ENCODE results near the gene ICE2.

The ICE2 gene

GRCh38 chr15:60514261-60514881 is 35.4 kb upstream of the ICE2 start:
- H3K4me1 ChIP-seq (ENCODE audit: control insufficient read depth, insufficient read depth, low read length): no peaks in the 10 kb centered on the region

GRCh38 chr15:60513676-60514075 is 34.7 kb upstream of the ICE2 start:
- no peak overlapping the region for H3K4me3 ChIP-seq (ENCODE audit: low read depth, low read length)
- H3K27ac ChIP-seq (ENCODE audit: low read depth, low read length): no peak overlapping the region
- H3K27me3 ChIP-seq (ENCODE audit: control insufficient read depth, insufficient read depth, low read length): no peaks in the 10 kb centered on the region
- H3K4me1 ChIP-seq (ENCODE audit: control insufficient read depth, insufficient read depth, low read length): no peaks in the 10 kb centered on the region
- H3K9me3 ChIP-seq (ENCODE audit: control insufficient read depth, insufficient read depth, low read length): no peaks in the 10 kb centered on the region
- no peak overlapping the region for H3K9ac ChIP-seq (ENCODE audit: low read depth, low read length)
- H3K36me3 ChIP-seq (ENCODE audit: control insufficient read depth, insufficient read depth, low read length): peaks cover 26% of the 10 kb centered on the region

More at GRCh38 chr15:60514261-60514881, 35.4 kb upstream of the ICE2 start:
- peaks cover 26% of the 10 kb centered on the region for H3K36me3 ChIP-seq (ENCODE audit: control insufficient read depth, insufficient read depth, low read length)
- H3K9ac ChIP-seq (ENCODE audit: low read depth, low read length): no peak overlapping the region
- H3K27ac ChIP-seq (ENCODE audit: low read depth, low read length): no peak overlapping the region
- no peaks in the 10 kb centered on the region for H3K9me3 ChIP-seq (ENCODE audit: control insufficient read depth, insufficient read depth, low read length)
- no peak overlapping the region for H3K4me3 ChIP-seq (ENCODE audit: low read depth, low read length)
- no peaks in the 10 kb centered on the region for H3K27me3 ChIP-seq (ENCODE audit: control insufficient read depth, insufficient read depth, low read length)

GRCh38 chr15:60512937-60513336 is 34.0 kb upstream of the ICE2 start:
- peaks cover 26% of the 10 kb centered on the region for H3K36me3 ChIP-seq (ENCODE audit: control insufficient read depth, insufficient read depth, low read length)
- no peak overlapping the region for H3K4me3 ChIP-seq (ENCODE audit: low read depth, low read length)
- no peaks in the 10 kb centered on the region for H3K4me1 ChIP-seq (ENCODE audit: control insufficient read depth, insufficient read depth, low read length)
- H3K9ac ChIP-seq (ENCODE audit: low read depth, low read length): no peak overlapping the region
- no peaks in the 10 kb centered on the region for H3K9me3 ChIP-seq (ENCODE audit: control insufficient read depth, insufficient read depth, low read length)
- H3K27me3 ChIP-seq (ENCODE audit: control insufficient read depth, insufficient read depth, low read length): no peaks in the 10 kb centered on the region
- no peak overlapping the region for H3K27ac ChIP-seq (ENCODE audit: low read depth, low read length)

GRCh38 chr15:60511351-60512031 is 32.5 kb upstream of the ICE2 start:
- Histone ChIP-seq H3K36me3 (ENCODE audit: control insufficient read depth, insufficient read depth, low read length) (peaks cover 26% of the 10 kb centered on the region), H3K9ac (ENCODE audit: low read depth, low read length) (no peak overlapping the region), H3K4me1 (ENCODE audit: control insufficient read depth, insufficient read depth, low read length) (no peaks in the 10 kb centered on the region), H3K27me3 (ENCODE audit: control insufficient read depth, insufficient read depth, low read length) (no peaks in the 10 kb centered on the region), H3K27ac (ENCODE audit: low read depth, low read length) (no peak overlapping the region), H3K9me3 (ENCODE audit: control insufficient read depth, insufficient read depth, low read length) (no peaks in the 10 kb centered on the region), H3K4me3 (ENCODE audit: low read depth, low read length) (no peak overlapping the region)

- H3K36me3 ChIP-seq (ENCODE audit: control insufficient read depth, insufficient read depth, low read length): peaks cover 37% of the 10 kb centered on the region
- H3K9me3 ChIP-seq (ENCODE audit: control insufficient read depth, insufficient read depth, low read length): no peaks in the 10 kb centered on the region
- H3K27me3 ChIP-seq (ENCODE audit: control insufficient read depth, insufficient read depth, low read length): no peaks in the 10 kb centered on the region
- no peak overlapping the region for H3K27ac ChIP-seq (ENCODE audit: low read depth, low read length)
- H3K4me1 ChIP-seq (ENCODE audit: control insufficient read depth, insufficient read depth, low read length): no peaks in the 10 kb centered on the region
- H3K4me3 ChIP-seq (ENCODE audit: low read depth, low read length): no peak overlapping the region
- no peak overlapping the region for H3K9ac ChIP-seq (ENCODE audit: low read depth, low read length)
Measured at GRCh38 chr15:60510006-60510405, 31.1 kb upstream of the ICE2 start.

GRCh38 chr15:60509470-60509869 is 30.5 kb upstream of the ICE2 start:
- H3K27ac ChIP-seq (ENCODE audit: low read depth, low read length): no peak overlapping the region
- H3K4me3 ChIP-seq (ENCODE audit: low read depth, low read length): no peak overlapping the region
- no peaks in the 10 kb centered on the region for H3K27me3 ChIP-seq (ENCODE audit: control insufficient read depth, insufficient read depth, low read length)
- no peak overlapping the region for H3K9ac ChIP-seq (ENCODE audit: low read depth, low read length)
- H3K4me1 ChIP-seq (ENCODE audit: control insufficient read depth, insufficient read depth, low read length): no peaks in the 10 kb centered on the region
- peaks cover 38% of the 10 kb centered on the region for H3K36me3 ChIP-seq (ENCODE audit: control insufficient read depth, insufficient read depth, low read length)
- no peaks in the 10 kb centered on the region for H3K9me3 ChIP-seq (ENCODE audit: control insufficient read depth, insufficient read depth, low read length)

GRCh38 chr15:60508442-60508841 is 29.5 kb upstream of the ICE2 start:
- H3K9me3 ChIP-seq (ENCODE audit: control insufficient read depth, insufficient read depth, low read length): no peaks in the 10 kb centered on the region
- H3K36me3 ChIP-seq (ENCODE audit: control insufficient read depth, insufficient read depth, low read length): peaks cover 30% of the 10 kb centered on the region
- no peaks in the 10 kb centered on the region for H3K27me3 ChIP-seq (ENCODE audit: control insufficient read depth, insufficient read depth, low read length)
- H3K4me1 ChIP-seq (ENCODE audit: control insufficient read depth, insufficient read depth, low read length): no peaks in the 10 kb centered on the region
- no peak overlapping the region for H3K27ac ChIP-seq (ENCODE audit: low read depth, low read length)
- H3K9ac ChIP-seq (ENCODE audit: low read depth, low read length): no peak overlapping the region
- H3K4me3 ChIP-seq (ENCODE audit: low read depth, low read length): no peak overlapping the region

- Histone ChIP-seq H3K9ac (ENCODE audit: low read depth, low read length) (no peak overlapping the region), H3K9me3 (ENCODE audit: control insufficient read depth, insufficient read depth, low read length) (no peaks in the 10 kb centered on the region), H3K36me3 (ENCODE audit: control insufficient read depth, insufficient read depth, low read length) (peaks cover 28% of the 10 kb centered on the region), H3K27ac (ENCODE audit: low read depth, low read length) (no peak overlapping the region), H3K27me3 (ENCODE audit: control insufficient read depth, insufficient read depth, low read length) (no peaks in the 10 kb centered on the region), H3K4me3 (ENCODE audit: low read depth, low read length) (no peak overlapping the region), H3K4me1 (ENCODE audit: control insufficient read depth, insufficient read depth, low read length) (no peaks in the 10 kb centered on the region)
Measured at GRCh38 chr15:60507596-60508424, 28.9 kb upstream of the ICE2 start.

- no peaks in the 10 kb centered on the region for H3K9me3 ChIP-seq (ENCODE audit: control insufficient read depth, insufficient read depth, low read length)
- H3K27ac ChIP-seq (ENCODE audit: low read depth, low read length): no peak overlapping the region
- no peaks in the 10 kb centered on the region for H3K27me3 ChIP-seq (ENCODE audit: control insufficient read depth, insufficient read depth, low read length)
- H3K4me1 ChIP-seq (ENCODE audit: control insufficient read depth, insufficient read depth, low read length): peaks cover 3% of the 10 kb centered on the region; the same call in 1 of the 2 replicates
- no peak overlapping the region for H3K4me3 ChIP-seq (ENCODE audit: low read depth, low read length)
- H3K36me3 ChIP-seq (ENCODE audit: control insufficient read depth, insufficient read depth, low read length): peaks cover 48% of the 10 kb centered on the region
- H3K9ac ChIP-seq (ENCODE audit: low read depth, low read length): no peak overlapping the region
Measured at GRCh38 chr15:60496853-60497252, 17.9 kb upstream of the ICE2 start.

- H3K9ac ChIP-seq (ENCODE audit: low read depth, low read length): no peak overlapping the region
- H3K4me3 ChIP-seq (ENCODE audit: low read depth, low read length): no peak overlapping the region
- no peak overlapping the region for H3K27ac ChIP-seq (ENCODE audit: low read depth, low read length)
- H3K36me3 ChIP-seq (ENCODE audit: control insufficient read depth, insufficient read depth, low read length): peaks cover 26% of the 10 kb centered on the region
- H3K27me3 ChIP-seq (ENCODE audit: control insufficient read depth, insufficient read depth, low read length): no peaks in the 10 kb centered on the region
- no peaks in the 10 kb centered on the region for H3K9me3 ChIP-seq (ENCODE audit: control insufficient read depth, insufficient read depth, low read length)
- H3K4me1 ChIP-seq (ENCODE audit: control insufficient read depth, insufficient read depth, low read length): peaks cover 3% of the 10 kb centered on the region; the same call in 1 of the 2 replicates
Measured at GRCh38 chr15:60494108-60494507, 15.2 kb upstream of the ICE2 start.

- Histone ChIP-seq H3K9me3 (ENCODE audit: control insufficient read depth, insufficient read depth, low read length) (no peaks in the 10 kb centered on the region), H3K9ac (ENCODE audit: low read depth, low read length) (no peak overlapping the region), H3K4me1 (ENCODE audit: control insufficient read depth, insufficient read depth, low read length) (peaks cover 3% of the 10 kb centered on the region; the same call in 1 of the 2 replicates), H3K27ac (ENCODE audit: low read depth, low read length) (no peak overlapping the region), H3K36me3 (ENCODE audit: control insufficient read depth, insufficient read depth, low read length) (peaks cover 16% of the 10 kb centered on the region), H3K27me3 (ENCODE audit: control insufficient read depth, insufficient read depth, low read length) (no peaks in the 10 kb centered on the region), H3K4me3 (ENCODE audit: low read depth, low read length) (no peak overlapping the region)
Measured at GRCh38 chr15:60493166-60493565, 14.2 kb upstream of the ICE2 start.
